GM08714 (cell line): Measurements from ENCODE around the gene LRRC1.

ENCODE experiments used
- H3K4me3 ChIP-seq: fragments of 200-500 bp; sonication (Bioruptor generic); 2 replicates; pipeline ENCODE4 v1.5.1; 2014; ENCODE audit warnings: mild to moderate bottlenecking, low read length, inconsistent platforms
- ZNF274 ChIP-seq: IDR thresholded peaks from 2 replicates; pipeline ENCODE4 v1.6.1; 2012; ENCODE audit warnings: mild to moderate bottlenecking, low read depth, low read length

LRRC1 gene

GRCh38 chr6:53794720-53795339 lies at the start of gene LRRC1:
Gene LRRC1, plus strand, starts transcription at chr6:53795005. Its CDS starts 252 bp downstream, at chr6:53795257.
- H3K4me3 ChIP-seq = peak within 1 kb of the TSS; percentile 94
- no peak for TF ChIP-seq ZNF274

GRCh38 chr6:53746442-53747103 lies 48.2 kb upstream of the LRRC1 start:
- H3K4me3 ChIP-seq = no peak overlapping the region
- TF ChIP-seq ZNF274 = no peak

GRCh38 chr6:53750052-53750650 lies 44.7 kb upstream of the LRRC1 start:
- TF ChIP-seq ZNF274 = no peak
- H3K4me3 ChIP-seq = no peak overlapping the region

GRCh38 chr6:53751417-53751816 lies 43.4 kb upstream of the LRRC1 start:
- no peak overlapping the region for H3K4me3 ChIP-seq

GRCh38 chr6:53752440-53752839 lies 42.4 kb upstream of the LRRC1 start:
- no peak overlapping the region for H3K4me3 ChIP-seq
- no peak for TF ChIP-seq ZNF274

More at GRCh38 chr6:53751417-53751816, 43.4 kb upstream of the LRRC1 start:
- TF ChIP-seq ZNF274 = no peak

GRCh38 chr6:53752856-53753255 lies 41.9 kb upstream of the LRRC1 start:
- no peak overlapping the region for H3K4me3 ChIP-seq
- no peak for TF ChIP-seq ZNF274

GRCh38 chr6:53754330-53754729 lies 40.5 kb upstream of the LRRC1 start:
- no peak for TF ChIP-seq ZNF274

GRCh38 chr6:53756396-53756795 lies 38.4 kb upstream of the LRRC1 start:
- H3K4me3 ChIP-seq = no peak overlapping the region
- no peak for TF ChIP-seq ZNF274

More at GRCh38 chr6:53754330-53754729, 40.5 kb upstream of the LRRC1 start:
- no peak overlapping the region for H3K4me3 ChIP-seq

GRCh38 chr6:53758496-53758895 lies 36.3 kb upstream of the LRRC1 start:
- TF ChIP-seq ZNF274 = no peak
- H3K4me3 ChIP-seq = no peak overlapping the region

GRCh38 chr6:53761036-53761435 lies 33.8 kb upstream of the LRRC1 start:
- TF ChIP-seq ZNF274 = no peak
- H3K4me3 ChIP-seq = no peak overlapping the region

- no peak for TF ChIP-seq ZNF274
- H3K4me3 ChIP-seq = no peak overlapping the region
Measured at GRCh38 chr6:53765270-53765669, 29.5 kb upstream of the LRRC1 start.

- no peak for TF ChIP-seq ZNF274
Measured at GRCh38 chr6:53766930-53767329, 27.9 kb upstream of the LRRC1 start.

GRCh38 chr6:53767941-53768340 lies 26.9 kb upstream of the LRRC1 start:
- no peak for TF ChIP-seq ZNF274
- no peak overlapping the region for H3K4me3 ChIP-seq

More at GRCh38 chr6:53766930-53767329, 27.9 kb upstream of the LRRC1 start:
- H3K4me3 ChIP-seq = no peak overlapping the region

GRCh38 chr6:53768636-53769035 lies 26.2 kb upstream of the LRRC1 start:
- no peak for TF ChIP-seq ZNF274

GRCh38 chr6:53770780-53771249 lies 24.0 kb upstream of the LRRC1 start:
- no peak for TF ChIP-seq ZNF274
- no peak overlapping the region for H3K4me3 ChIP-seq

More at GRCh38 chr6:53768636-53769035, 26.2 kb upstream of the LRRC1 start:
- no peak overlapping the region for H3K4me3 ChIP-seq
